Stimulated activated CD8-positive, alpha-beta memory T cell treated with anti-CD3 and anti-CD28 coated beads, Interleukin-2, amount 100 ng/mL, for 48 hours (primary cell): ENCODE data around the gene PMM1.

Experiments used
- DNase-seq, 2 donors: peaks; one replicate each; pipeline ENCODE4 v3.0.0-alpha.2; 2020; ENCODE audit warnings: low read depth in 2 of 2

The PMM1 gene

DNA sequence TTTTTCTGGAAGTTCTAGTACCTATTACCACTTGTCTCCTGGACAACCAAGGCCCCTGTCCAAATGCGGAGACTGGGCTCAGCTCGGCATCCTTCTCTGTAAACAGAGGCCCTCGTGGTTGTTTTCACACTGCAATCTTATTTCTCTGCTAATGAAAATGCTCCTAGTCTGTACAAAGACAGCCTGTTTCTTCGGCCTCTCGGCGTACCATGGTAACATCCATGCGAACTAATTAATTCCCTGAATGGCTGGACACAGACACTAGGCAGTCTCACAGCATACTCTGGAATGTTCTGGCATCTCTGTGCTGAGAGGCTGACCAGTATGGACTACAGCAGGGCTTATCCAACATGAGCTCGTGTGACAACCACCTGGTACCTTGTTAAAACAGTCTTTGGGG is 51.1 kb downstream of the PMM1 start:
- DNase-seq = no peak

DNA sequence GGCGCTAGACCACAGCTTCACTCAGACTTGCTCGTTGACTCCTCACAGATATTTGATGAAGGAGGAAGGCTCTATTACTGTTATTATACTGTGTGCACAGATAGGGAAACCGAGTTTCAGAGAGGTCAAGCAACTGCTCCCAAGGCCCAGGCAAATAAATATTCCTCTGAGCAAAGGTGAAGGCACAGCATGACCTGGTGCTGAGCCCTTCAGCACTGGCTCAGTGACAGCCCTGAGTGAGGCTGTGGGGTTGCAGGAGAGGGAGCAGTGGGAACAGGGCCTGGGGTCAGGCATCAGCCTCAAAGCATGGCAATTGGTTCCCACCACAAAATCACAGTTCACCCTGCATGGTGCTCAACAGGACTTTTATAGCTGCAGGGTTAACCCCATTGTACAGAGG is 52.4 kb downstream of the PMM1 start:
- no peak for DNase-seq

DNA sequence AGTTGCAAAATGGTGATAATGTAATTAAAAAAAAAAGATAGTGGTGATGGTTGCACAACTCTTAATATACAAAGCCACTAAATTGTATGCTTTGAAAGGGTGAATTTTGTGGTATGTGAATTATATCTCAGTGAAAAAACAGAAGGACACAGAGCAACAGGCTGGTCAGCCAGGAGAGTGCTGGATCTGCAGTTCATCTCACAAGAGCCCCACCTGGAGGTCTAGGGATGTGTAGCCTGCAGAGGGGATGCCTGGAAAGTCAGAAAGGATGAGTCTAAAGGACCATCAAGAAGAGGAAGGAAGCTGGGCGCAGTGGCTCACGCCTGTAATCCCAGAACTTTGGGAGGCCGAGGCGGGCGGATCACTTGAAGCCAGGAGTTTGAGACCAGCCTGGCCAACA is 54.4 kb downstream of the PMM1 start:
- DNase-seq = no peak

DNA sequence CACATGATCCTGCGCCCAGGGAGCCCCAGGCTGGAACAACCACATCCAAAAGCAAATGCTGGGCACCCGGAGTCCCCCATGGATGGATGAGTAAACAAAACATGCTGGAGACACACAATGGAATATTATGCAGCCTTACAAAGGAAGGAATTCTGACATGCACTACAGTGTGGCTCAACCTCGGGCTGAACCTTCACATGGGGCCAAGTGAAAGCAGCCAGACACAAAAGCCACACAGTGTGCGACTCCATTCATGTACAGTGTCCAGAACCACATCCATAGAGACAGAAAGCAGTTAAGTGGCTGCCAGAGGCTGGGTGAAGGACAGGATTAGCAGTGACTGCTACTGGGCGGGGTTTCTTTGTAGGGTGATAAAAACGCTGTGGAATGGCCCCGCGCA is 55.4 kb downstream of the PMM1 start:
- DNase-seq = no peak

DNA sequence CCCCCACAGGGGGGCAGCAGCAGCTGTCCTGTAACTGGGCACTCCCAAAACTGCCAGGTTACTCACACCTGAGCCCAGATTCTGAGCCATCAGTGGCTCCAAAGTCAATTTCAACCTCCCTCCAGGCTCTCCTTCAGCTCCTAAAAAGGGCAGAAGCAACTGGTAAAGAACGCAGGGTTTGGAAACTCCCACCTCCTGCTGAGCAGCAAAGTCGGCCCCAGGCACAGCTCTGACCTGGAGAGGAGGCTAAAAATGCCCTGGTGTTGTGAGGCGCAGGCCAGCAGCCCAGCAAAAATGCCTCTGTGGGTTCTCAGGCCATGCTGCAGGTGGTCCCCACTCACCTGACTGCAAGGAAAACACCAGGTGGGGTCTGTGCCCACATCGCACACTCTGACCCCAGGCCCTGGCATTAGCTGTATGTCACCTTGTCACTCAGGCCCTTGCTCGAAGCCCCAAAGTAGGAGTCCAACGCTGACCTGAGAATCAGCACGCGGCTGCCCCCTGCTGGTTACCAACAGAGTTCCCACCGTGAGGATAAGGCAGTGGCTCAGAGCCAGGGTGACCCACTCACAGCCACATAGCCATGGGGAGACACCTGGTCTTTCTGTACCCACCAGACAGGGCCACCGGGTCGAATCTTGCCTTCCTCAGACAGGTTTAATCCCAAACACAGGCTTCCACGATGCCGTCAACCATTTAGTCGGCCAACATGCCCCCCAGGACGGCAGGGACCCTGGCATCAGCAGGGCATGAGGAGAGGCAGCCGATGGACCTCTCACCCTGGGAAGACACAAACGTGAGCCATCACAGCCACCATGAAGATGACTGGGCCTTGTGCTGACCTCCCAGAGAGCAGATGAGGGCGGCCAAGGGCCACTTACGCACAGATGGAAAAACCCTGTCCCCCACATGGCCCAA is 56.5 kb downstream of the PMM1 start:
- peak; percentile 58 to 63 for DNase-seq

DNA sequence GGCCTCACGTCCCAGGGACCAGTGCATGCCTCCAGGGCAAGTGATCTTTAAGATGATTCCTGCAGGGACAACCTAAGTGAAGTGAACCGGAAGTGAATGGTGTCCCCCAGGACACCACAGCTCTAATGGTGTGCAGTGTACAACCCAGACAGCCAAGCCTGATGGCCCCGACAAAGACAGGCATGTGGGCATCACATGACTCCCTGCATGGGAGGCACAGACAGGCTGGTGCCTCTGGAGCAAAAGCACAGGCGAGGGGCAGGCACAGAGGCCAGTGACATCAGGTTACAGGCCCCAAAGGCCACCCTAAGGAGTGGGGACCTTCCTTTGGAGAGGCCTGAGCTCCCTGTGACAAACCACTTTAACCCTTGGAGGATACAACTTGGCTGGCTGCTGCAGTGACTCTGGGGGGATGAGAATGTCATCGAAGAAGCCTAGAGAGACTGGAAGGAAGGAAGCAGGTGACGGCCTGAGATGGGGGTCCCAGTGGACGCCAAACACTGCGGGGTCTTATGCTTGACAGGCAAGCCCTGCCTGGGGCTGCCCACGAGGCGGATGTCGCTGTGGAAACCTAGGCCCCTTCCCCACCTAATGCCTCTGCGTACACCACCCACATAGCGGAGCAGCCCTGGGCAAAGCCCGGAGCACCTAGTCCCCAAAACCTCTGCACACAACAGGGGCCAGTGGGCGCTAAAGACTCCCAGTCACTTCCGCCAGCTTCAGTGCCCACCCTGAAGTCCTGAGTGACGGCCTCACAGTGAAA is 57.7 kb downstream of the PMM1 start:
- no peak for DNase-seq

DNA sequence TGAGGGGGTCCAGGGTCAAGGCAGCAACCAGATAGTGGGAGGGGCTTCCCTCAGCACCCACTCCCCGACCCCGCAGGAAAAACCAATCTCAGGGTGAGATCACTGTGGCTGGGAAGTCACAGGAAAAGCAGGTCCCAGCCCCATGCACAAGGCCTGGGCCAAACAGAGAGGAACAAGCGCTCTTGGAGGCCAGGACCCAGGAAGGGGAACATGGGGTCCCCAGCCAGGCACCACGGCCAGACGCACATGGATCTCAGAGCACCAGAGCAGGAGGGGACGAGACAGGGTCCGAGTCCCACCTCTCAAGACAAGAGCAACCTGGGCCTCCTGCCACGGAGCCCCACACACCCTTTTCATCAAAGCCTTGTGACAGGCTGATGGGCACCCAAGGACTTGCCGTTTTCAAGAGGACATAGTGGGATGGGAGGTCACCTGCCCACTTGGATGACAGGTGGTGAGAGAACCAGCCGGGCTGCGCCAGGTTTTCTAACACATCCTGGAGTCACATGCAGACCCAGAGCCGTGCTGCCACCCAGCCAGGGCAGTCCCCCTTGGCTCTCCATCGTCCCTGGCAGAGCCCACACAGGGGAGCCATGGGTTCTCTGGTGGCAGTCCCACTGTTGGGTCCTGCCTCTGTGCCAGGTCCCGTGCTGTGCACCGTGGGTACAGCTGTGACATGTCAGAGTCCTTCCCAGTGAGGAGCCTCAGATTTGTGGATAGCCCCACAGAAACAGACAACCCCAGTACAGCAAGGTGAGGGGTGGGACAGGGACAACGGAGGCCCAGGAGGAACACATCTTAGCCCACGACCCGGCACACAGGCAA is 58.5 kb downstream of the PMM1 start:
- DNase-seq = no peak

DNA sequence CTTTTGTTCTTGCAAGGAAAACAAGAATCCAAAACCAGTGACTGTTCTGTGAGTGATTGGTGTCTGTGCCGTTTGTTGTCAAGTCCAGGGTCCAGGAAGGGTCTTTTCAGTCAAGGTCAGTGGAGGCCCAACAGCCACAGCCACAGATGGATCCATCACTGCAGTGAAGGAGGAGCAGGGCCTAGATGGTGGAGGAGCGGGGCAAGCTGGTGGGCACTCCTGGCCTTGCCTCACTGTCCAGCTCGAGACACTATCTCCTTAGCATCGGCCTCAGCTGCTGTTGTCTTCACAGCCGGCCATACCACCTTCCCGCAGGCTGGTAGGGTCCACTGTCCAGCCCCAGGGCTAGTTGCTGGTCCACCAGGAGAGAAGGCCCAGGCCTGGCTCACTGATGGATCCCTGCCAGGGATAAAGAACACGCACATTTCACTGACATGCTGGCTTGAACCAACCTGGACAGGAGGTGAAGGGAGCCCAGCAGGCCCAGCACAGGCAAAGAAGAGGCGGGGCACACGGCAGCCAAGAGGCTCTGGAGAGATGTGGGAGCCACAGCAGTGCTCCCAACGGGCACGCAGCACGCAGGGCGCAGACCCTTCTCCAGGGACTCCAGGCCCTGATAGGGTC is 60.6 kb downstream of the PMM1 start:
- DNase-seq = no peak

DNA sequence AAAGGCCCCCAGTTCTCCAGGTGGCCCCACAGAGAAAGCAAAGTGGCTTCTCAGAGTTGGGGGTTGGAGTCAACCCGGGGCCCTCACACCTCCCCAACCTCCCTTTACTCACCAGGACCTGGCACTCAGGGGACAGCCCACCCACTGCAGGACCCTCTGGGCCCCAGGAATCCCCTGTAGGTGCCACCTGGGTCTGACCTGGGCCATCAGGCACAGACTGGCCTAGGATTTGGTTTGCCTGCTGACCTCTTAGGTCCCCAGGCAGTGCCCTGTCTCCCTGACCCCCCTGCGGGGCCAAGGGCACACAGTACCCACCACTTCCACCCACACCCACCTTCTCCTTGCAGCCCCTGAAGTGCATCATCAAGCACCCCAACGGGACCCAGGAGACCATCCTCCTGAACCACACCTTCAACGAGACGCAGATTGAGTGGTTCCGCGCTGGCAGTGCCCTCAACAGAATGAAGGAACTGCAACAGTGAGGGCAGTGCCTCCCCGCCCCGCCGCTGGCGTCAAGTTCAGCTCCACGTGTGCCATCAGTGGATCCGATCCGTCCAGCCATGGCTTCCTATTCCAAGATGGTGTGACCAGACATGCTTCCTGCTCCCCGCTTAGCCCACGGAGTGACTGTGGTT is 61.4 kb downstream of the PMM1 start:
- no peak for DNase-seq
